ENCODE results near the gene GTPBP2. TPM values are rescaled to one million over a fixed set of nuclear protein-coding genes. Genes with fewer than 3 reads are reported as not detected.

Gene GTPBP2
- total and polyA plus RNA-seq, 2 of the 4 experiments (the other 2 are of a cell fraction), result 38.4 to 86.6 TPM

- Histone ChIP-seq H3K4me1 (ENCODE audit: control insufficient read depth, insufficient read depth, low read length) (peaks cover 17% of the 10 kb centered on the region), H3K18ac (ENCODE audit: low read depth, low read length) (no peak overlapping the region), H3K9ac (ENCODE audit: low read depth, low read length) (no peak overlapping the region), H2AK9ac (replicated peaks; ENCODE audit: low read depth, low read length, poor library complexity) (no peak overlapping the region), H4K8ac (ENCODE audit: low read depth in 2 of 2, low read length in 2 of 2) (no peak overlapping the region), H3K4me3 (ENCODE audit: insufficient read depth, low read depth, low read length) (no peak overlapping the region), H3K4me2 (ENCODE audit: low read depth, low read length) (no peak overlapping the region), H2BK20ac (ENCODE audit: low read depth, low read length) (no peak overlapping the region), H3K36me3 (ENCODE audit: control insufficient read depth, insufficient read depth, low read length) (peaks cover 42% of the 10 kb centered on the region), H3K9me3 (ENCODE audit: control insufficient read depth, insufficient read depth, low read length) (no peaks in the 10 kb centered on the region), H2AK5ac (ENCODE audit: low read depth, low read length) (no peak overlapping the region), H3K27me3 (ENCODE audit: control insufficient read depth, insufficient read depth, low read length) (no peaks in the 10 kb centered on the region), H4K91ac (ENCODE audit: insufficient read depth, low read depth, low read length) (no peak overlapping the region), H3K56ac (ENCODE audit: extremely low read depth, insufficient read depth, low read length) (no peak overlapping the region), H2BK5ac (ENCODE audit: low read depth, low read length, poor library complexity, severe bottlenecking) (no peak overlapping the region), H3K9me1 (ENCODE audit: insufficient read depth, low read length) (peaks cover 16% of the 10 kb centered on the region; the same call in 1 of the 2 replicates), H3K79me1 (ENCODE audit: low read depth in 1 of 2, low read length in 2 of 2) (no peaks in the 10 kb centered on the region), H2BK120ac (ENCODE audit: low read depth, low read length) (no peak overlapping the region), H3K27ac (ENCODE audit: insufficient read depth, low read length) (no peak overlapping the region), H4K5ac (ENCODE audit: low read depth, low read length) (no peak overlapping the region), H4K20me1 (ENCODE audit: insufficient read depth, low read length) (no peaks in the 10 kb centered on the region; the same call in 1 of the 2 replicates), H3K23ac (ENCODE audit: low read depth, low read length) (no peak overlapping the region), H3K4ac (ENCODE audit: low read depth, low read length) (no peak overlapping the region), H2BK15ac (ENCODE audit: low read depth, low read length) (no peak overlapping the region), H3K14ac (replicated peaks; ENCODE audit: low read depth, low read length) (no peak overlapping the region), H2AFZ (replicated peaks; ENCODE audit: low read length, poor library complexity) (no peak overlapping the region)
- TF ChIP-seq CTCF (conservative IDR thresholded peaks at IDR 0.05; ENCODE audit: low read depth, low read length) (no peak), USF2 (IDR thresholded peaks at IDR 0.05; ENCODE audit: low read depth, low read length) (no peak), CEBPB (IDR thresholded peaks at IDR 0.05; ENCODE audit: low read depth, low read length) (no peak)
- WGBS, 2 experiments (ENCODE audit: extremely low coverage in 2 of 2, insufficient read length in 1 of 2), result 100% methylated on average over 1 of the region's 8 CpGs; no CpG with 5 or more reads in 1 of the 2 experiments
- ChIA-PET CTCF (no interaction called here), POLR2A (ENCODE audit: unreplicated experiment) (no interaction called here)
- intact Hi-C loops (cut with micrococcal nuclease), result no loop called here
- dilution Hi-C loops (cut with HindIII; ENCODE audit: low sequenced_read_pairs, unreplicated experiment), result no loop called here
- no TSS peak for BruUV-seq (replicated peaks)
- ATAC-seq (ENCODE audit: low read depth) (no peak), DNase-seq (peak; percentile 20)
- in situ Hi-C loops (cut with MboI; ENCODE audit: low sequenced_read_pairs), result no loop called here
Observed at GRCh38 chr6:43671011-43671800, 42.1 kb upstream of the GTPBP2 start.

All from IMR-90 (cell line).